ENCODE results near the gene AGTR1. TPM values are rescaled to one million over a fixed set of nuclear protein-coding genes. Genes with fewer than 3 reads are reported as not detected.

The AGTR1 gene
- total RNA-seq, 6 experiments from 2014 or later, result 23.9 to 46.5 (median 36.3) TPM

- ATAC-seq, result no peak
Observed at GRCh38 chr3:148714521-148714920, 16.8 kb downstream of the AGTR1 start.

DNA sequence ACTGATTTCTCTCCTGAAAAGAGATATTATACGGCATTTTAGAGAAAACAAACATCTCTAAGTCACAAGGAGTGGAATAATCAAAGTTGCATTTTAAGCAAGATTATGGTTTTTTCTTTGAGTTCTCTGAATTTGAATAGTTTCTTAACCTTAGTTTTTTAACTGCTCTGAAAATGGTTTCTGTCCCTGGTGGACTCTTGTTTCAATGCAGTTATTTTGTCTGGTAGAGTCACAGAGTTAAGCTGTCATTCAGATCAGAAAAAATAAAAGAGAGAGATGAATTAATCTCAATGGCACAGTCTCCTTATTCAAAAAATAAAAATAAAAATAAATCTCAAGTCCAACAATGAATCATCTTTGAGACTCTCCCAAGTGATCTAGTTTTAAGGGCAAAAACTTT is 19.0 kb downstream of the AGTR1 start:
- intact Hi-C loops (cut with DNase I), result no loop called here
- 50% methylated on average over 1 of the region's 1 CpG for WGBS (ENCODE audit: insufficient coverage, low coverage, low lambda C conversion rate, missing lambda C conversion rate)
- H3K9me3 ChIP-seq, result no peaks in the 10 kb centered on the region
- no peak for TF ChIP-seq POLR2A (IDR thresholded peaks at IDR 0.05)
- TF ChIP-seq, protein P1, sequence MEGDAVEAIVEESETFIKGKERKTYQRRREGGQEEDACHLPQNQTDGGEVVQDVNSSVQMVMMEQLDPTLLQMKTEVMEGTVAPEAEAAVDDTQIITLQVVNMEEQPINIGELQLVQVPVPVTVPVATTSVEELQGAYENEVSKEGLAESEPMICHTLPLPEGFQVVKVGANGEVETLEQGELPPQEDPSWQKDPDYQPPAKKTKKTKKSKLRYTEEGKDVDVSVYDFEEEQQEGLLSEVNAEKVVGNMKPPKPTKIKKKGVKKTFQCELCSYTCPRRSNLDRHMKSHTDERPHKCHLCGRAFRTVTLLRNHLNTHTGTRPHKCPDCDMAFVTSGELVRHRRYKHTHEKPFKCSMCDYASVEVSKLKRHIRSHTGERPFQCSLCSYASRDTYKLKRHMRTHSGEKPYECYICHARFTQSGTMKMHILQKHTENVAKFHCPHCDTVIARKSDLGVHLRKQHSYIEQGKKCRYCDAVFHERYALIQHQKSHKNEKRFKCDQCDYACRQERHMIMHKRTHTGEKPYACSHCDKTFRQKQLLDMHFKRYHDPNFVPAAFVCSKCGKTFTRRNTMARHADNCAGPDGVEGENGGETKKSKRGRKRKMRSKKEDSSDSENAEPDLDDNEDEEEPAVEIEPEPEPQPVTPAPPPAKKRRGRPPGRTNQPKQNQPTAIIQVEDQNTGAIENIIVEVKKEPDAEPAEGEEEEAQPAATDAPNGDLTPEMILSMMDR (IDR thresholded peaks at IDR 0.05), result no peak
- H3K27ac ChIP-seq, result peak overlapping the region in 1 of 3 donors; percentile 45
- no peak overlapping the region for H3K4me3 ChIP-seq
- peaks cover 0 to 50% (median 19%) of the 10 kb centered on the region in 4 donors for H3K4me1 ChIP-seq
- no peak for ATAC-seq
- H3K36me3 ChIP-seq, result no peaks in the 10 kb centered on the region
- H3K27me3 ChIP-seq, result no peaks in the 10 kb centered on the region
- DNase-seq, result no peak

More at GRCh38 chr3:148714521-148714920, 16.8 kb downstream of the AGTR1 start:
- WGBS (ENCODE audit: insufficient coverage, low coverage, low lambda C conversion rate, missing lambda C conversion rate), result no CpG with 5 or more reads among the region's 1 CpG
- Histone ChIP-seq H3K9me3 (no peaks in the 10 kb centered on the region), H3K4me3 (no peak overlapping the region), H3K27me3 (no peaks in the 10 kb centered on the region), H3K4me1 (peaks cover 0 to 56% (median 28%) of the 10 kb centered on the region in 4 donors), H3K27ac (no peak overlapping the region), H3K36me3 (no peaks in the 10 kb centered on the region)
- TF ChIP-seq, protein P1 (IDR thresholded peaks at IDR 0.05), result no peak
- DNase-seq, result no peak
- intact Hi-C loops (cut with DNase I), result no loop called here

DNA sequence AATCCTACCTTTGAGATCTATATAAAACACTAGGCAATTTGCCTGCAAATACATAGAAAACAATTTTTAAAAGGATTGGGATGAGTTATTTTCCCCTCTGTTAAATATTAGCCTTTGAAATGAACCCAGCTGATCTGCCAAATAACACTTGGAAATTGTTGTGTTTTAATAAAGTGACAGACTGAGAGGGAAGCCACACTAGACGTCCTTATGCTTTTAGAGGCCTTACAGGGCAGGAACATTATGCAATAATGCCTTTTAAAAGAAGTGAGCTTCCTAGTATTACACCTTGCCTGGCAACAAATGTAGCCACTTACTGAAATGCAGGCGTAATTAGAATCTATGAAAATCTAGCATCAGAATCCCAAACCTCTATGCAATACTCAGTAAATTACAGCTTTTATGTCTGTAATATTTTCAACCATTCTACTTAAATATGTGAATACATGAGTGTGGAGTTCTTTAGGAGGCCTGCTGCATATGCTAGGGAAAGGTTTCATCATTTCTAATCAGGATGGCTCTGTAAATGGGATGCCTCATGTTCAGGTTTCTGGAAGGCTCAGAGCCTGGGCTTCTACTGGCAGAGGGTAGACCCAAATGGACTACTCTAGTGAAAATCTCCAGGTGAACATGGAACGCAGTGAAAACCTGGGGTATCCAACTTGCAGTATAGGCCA is 20.3 kb downstream of the AGTR1 start:
- no peaks in the 10 kb centered on the region for H3K9me3 ChIP-seq
- H3K27me3 ChIP-seq, result no peaks in the 10 kb centered on the region
- H3K36me3 ChIP-seq, result no peaks in the 10 kb centered on the region
- TF ChIP-seq POLR2A (IDR thresholded peaks at IDR 0.05), result no peak
- TF ChIP-seq, protein P1 (IDR thresholded peaks at IDR 0.05), result no peak
- peaks cover 0 to 36% (median 15%) of the 10 kb centered on the region in 4 donors for H3K4me1 ChIP-seq
- intact Hi-C loops (cut with DNase I), result no loop called here
- H3K27ac ChIP-seq, result peak overlapping the region; percentile 2 to 50 (median 45)
- WGBS (ENCODE audit: insufficient coverage, low coverage, low lambda C conversion rate, missing lambda C conversion rate), result 20% methylated on average over 3 of the region's 3 CpGs
- no peak overlapping the region for H3K4me3 ChIP-seq
- DNase-seq (no peak), ATAC-seq (peak; percentile 72 to 85 (median 76))

- peaks cover 0 to 36% (median 15%) of the 10 kb centered on the region in 4 donors for H3K4me1 ChIP-seq
- H3K36me3 ChIP-seq, result no peaks in the 10 kb centered on the region
- H3K9me3 ChIP-seq, result no peaks in the 10 kb centered on the region
- H3K27me3 ChIP-seq, result no peaks in the 10 kb centered on the region
- H3K27ac ChIP-seq, result no peak overlapping the region
- no peak for TF ChIP-seq POLR2A (IDR thresholded peaks at IDR 0.05)
- TF ChIP-seq, protein P1 (IDR thresholded peaks at IDR 0.05), result peak; percentile 38 to 67 (median 52)
- ATAC-seq (peak; percentile 55 to 72 (median 57)), DNase-seq (no peak)
- H3K4me3 ChIP-seq, result no peak overlapping the region
- intact Hi-C loops (cut with DNase I), result no loop called here
- 31% methylated on average over 4 of the region's 7 CpGs for WGBS (ENCODE audit: insufficient coverage, low coverage, low lambda C conversion rate, missing lambda C conversion rate)
Observed at GRCh38 chr3:148718982-148719862, 21.5 kb downstream of the AGTR1 start.

Data from right lobe of liver (tissue), 6 donors.